Measurements from ENCODE around the gene KCNN3. TPM values are rescaled to one million over a fixed set of nuclear protein-coding genes. Genes with fewer than 3 reads are reported as not detected.
A peak's percentile ranks its signal among the peaks of the same experiment; 100 is the strongest.

The KCNN3 gene
- total and polyA plus RNA-seq, 10 donors: 0.13 to 15.1 (median 7.4) TPM

DNA sequence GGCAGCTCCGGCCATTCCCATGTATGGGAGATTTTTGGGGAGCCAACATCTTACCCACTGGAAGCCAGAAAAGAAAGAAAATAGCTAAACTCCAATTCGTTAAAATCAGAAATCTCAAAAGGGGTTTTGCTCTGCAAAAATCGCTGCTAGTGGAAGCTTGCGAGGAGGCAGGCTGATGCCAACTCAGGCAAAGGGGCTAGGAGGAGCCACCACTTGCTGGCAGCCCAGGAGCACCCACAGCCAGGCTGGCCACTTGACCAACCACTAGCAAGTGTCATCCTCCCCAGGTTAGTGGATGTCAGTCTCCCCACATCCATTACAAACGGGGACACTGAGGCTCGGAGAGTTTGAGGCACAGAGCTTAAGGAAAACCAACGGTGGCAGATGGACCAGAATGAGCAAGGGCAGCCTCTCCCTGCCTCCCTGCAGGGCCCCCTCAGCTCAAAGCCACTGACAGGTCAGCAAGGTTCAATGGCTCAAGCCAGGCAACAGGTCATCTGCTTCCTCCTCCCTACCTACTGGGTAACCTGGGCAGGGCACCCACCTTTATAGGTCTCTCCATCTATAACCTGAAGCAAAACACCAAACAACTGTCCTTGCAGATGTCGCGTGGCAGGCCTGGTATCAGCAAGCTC lies 10.8 kb downstream of the KCNN3 start:
- Histone ChIP-seq H3K27me3 (replicated peaks in 1 of 7) (peaks cover 0 to 12% (median 0%) of the 10 kb centered on the region in 7 donors), H3K9me3 (no peaks in the 10 kb centered on the region), H3K36me3 (no peaks in the 10 kb centered on the region), H3K27ac (peak overlapping the region in 2 of 8 donors; percentile 50 to 75), H3K4me1 (peaks cover 0 to 40% (median 28%) of the 10 kb centered on the region in 6 donors), H3K4me3 (peak overlapping the region in 1 of 8 donors; percentile 21)
- intact Hi-C loops (cut with DNase I; ENCODE audit: low total_unique reads): no loop called here
- DNase-seq: no peak
- WGBS, 5 donors: 87 to 90% (median 88%) methylated on average over 9 of the region's 9 CpGs
- TF ChIP-seq, protein P1, sequence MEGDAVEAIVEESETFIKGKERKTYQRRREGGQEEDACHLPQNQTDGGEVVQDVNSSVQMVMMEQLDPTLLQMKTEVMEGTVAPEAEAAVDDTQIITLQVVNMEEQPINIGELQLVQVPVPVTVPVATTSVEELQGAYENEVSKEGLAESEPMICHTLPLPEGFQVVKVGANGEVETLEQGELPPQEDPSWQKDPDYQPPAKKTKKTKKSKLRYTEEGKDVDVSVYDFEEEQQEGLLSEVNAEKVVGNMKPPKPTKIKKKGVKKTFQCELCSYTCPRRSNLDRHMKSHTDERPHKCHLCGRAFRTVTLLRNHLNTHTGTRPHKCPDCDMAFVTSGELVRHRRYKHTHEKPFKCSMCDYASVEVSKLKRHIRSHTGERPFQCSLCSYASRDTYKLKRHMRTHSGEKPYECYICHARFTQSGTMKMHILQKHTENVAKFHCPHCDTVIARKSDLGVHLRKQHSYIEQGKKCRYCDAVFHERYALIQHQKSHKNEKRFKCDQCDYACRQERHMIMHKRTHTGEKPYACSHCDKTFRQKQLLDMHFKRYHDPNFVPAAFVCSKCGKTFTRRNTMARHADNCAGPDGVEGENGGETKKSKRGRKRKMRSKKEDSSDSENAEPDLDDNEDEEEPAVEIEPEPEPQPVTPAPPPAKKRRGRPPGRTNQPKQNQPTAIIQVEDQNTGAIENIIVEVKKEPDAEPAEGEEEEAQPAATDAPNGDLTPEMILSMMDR (IDR thresholded peaks at IDR 0.05 in 8 of 11, conservative IDR thresholded peaks at IDR 0.05 in 3 of 11): no peak
- TF ChIP-seq POLR2A (IDR thresholded peaks at IDR 0.05) (no peak), POLR2AphosphoS5 (IDR thresholded peaks at IDR 0.05) (no peak)

DNA sequence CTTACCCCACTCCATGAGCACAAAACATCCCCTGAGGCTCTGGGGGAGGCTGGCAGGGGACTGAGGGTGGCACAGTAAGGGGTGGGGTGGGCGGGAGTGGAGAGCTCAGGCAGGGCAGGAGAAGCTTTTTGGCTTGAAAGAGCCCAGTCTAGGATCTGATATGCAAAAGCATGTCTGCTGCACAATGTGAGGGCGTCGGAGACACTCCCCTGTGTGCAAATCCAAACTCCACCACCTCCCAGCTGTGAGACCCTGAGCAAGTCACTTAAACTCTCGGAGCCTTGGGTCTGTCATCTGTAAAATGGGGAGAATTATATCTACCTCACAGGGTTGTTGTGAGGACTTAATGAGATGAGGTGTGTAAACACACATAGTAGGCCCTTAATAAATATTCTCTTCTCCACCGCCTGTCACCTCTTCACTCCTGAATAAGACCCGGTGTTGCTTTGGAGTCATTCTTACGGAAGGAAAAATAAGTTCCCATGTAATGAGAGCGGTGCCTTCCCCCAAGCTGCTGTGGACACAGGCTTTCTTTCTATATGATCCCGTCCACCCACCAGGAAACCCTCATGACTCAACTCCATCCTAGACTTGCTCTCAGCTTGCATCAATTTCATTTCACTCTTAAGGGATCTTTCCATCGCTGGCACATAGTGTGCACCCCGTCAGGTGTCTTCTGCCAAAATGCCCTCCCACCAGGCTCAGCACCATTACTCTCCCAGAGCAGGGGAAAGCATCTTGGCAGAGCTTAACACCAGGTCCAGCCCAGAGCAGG lies 12.5 kb downstream of the KCNN3 start:
- Histone ChIP-seq H3K27ac (no peak overlapping the region), H3K9me3 (no peaks in the 10 kb centered on the region), H3K4me3 (no peak overlapping the region), H3K27me3 (replicated peaks in 1 of 7) (peaks cover 0 to 7% (median 0%) of the 10 kb centered on the region in 7 donors), H3K36me3 (no peaks in the 10 kb centered on the region), H3K4me1 (peaks cover 0 to 26% (median 19%) of the 10 kb centered on the region in 6 donors)
- TF ChIP-seq POLR2AphosphoS5 (IDR thresholded peaks at IDR 0.05) (no peak), POLR2A (IDR thresholded peaks at IDR 0.05) (no peak)
- TF ChIP-seq, protein P1 (IDR thresholded peaks at IDR 0.05 in 8 of 11, conservative IDR thresholded peaks at IDR 0.05 in 3 of 11): no peak
- WGBS, 5 donors: 80 to 90% (median 85%) methylated on average over 11 of the region's 11 CpGs
- intact Hi-C loops (cut with DNase I; ENCODE audit: low total_unique reads): no loop called here
- no peak for DNase-seq

DNA sequence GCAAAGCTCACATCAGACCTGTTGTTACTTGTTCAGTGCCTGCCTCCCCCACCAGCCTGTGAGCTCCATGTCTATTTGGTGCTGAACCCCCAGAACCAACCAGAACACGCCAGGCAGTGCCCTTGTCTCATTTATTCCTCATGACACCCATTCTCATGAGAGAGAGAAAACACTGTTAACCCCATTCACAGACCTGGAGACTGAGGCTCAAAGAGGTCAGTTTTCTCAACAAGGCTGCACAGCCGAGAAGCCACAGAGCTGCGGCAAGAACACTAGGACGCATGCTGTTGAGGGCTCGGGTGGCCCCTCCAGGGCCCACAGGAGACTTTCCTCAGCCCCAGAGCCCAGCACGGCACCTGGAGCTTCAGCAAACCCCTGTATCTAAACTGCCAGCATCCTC lies 13.1 kb downstream of the KCNN3 start:
- intact Hi-C loops (cut with DNase I; ENCODE audit: low total_unique reads): no loop called here
- TF ChIP-seq POLR2A (IDR thresholded peaks at IDR 0.05) (no peak), POLR2AphosphoS5 (IDR thresholded peaks at IDR 0.05) (no peak)
- TF ChIP-seq, protein P1 (IDR thresholded peaks at IDR 0.05 in 8 of 11, conservative IDR thresholded peaks at IDR 0.05 in 3 of 11): no peak
- WGBS, 5 donors: 77 to 91% (median 87%) methylated on average over 6 of the region's 6 CpGs
- peaks cover 0 to 26% (median 18%) of the 10 kb centered on the region in 6 donors for H3K4me1 ChIP-seq
- H3K27ac ChIP-seq: no peak overlapping the region
- no peak for DNase-seq
- no peaks in the 10 kb centered on the region for H3K36me3 ChIP-seq
- no peaks in the 10 kb centered on the region for H3K9me3 ChIP-seq
- no peak overlapping the region for H3K4me3 ChIP-seq
- peaks cover 0 to 3% (median 0%) of the 10 kb centered on the region in 7 donors for H3K27me3 ChIP-seq (replicated peaks in 1 of 7)

DNA sequence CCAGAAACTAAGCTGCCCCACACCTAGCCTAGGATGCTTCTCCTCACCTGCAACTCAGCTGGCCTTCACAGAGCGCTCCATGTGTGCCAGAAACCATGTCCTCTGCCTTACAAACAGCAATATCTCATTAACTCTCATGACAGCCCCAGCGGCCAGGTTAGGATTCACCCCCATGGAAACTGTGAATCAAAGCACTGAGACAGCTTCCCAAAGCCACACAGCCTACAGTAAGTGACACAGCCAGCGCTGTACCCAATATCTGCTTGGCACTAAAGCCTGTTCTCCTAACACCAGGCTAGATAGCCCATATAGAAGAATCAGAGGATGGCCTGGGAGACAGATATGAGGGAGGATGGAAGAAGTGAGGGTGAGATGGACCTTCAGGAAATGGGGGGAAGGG lies 13.5 kb downstream of the KCNN3 start:
- H3K36me3 ChIP-seq: no peaks in the 10 kb centered on the region
- no peak overlapping the region for H3K4me3 ChIP-seq
- WGBS, 5 donors: 81 to 93% (median 90%) methylated on average over 3 of the region's 3 CpGs
- intact Hi-C loops (cut with DNase I; ENCODE audit: low total_unique reads): no loop called here
- peaks cover 0 to 3% (median 0%) of the 10 kb centered on the region in 7 donors for H3K27me3 ChIP-seq (replicated peaks in 1 of 7)
- TF ChIP-seq POLR2A (IDR thresholded peaks at IDR 0.05): no peak
- no peak for TF ChIP-seq POLR2AphosphoS5 (IDR thresholded peaks at IDR 0.05)
- TF ChIP-seq, protein P1 (IDR thresholded peaks at IDR 0.05 in 8 of 11, conservative IDR thresholded peaks at IDR 0.05 in 3 of 11): no peak
- no peaks in the 10 kb centered on the region for H3K9me3 ChIP-seq
- DNase-seq: no peak
- peaks cover 0 to 21% (median 18%) of the 10 kb centered on the region in 6 donors for H3K4me1 ChIP-seq
- no peak overlapping the region for H3K27ac ChIP-seq
